NCI-H345 treated with DMSO at 0.1 percent for 48 hours (cell line): ENCODE results near the gene OR8A1.

Source experiments
- DNase-seq: peaks from one replicate; lab custom pipeline; 2025; ENCODE audit not compliant: unreplicated experiment; lab: John Stamatoyannopoulos, UW

OR8A1 gene

GRCh38 chr11:124569697-124570096, at the start of gene OR8A1:
TSS of gene OR8A1 (plus strand) at chr11:124569997. CDS start at chr11:124570120, 123 bp downstream.
- no peak for DNase-seq

- no peak for DNase-seq
These were observed 49.3 kb upstream of the OR8A1 start for GRCh38 chr11:124520550-124520854.

GRCh38 chr11:124533626-124534025, 36.2 kb upstream of the OR8A1 start:
- no peak for DNase-seq

- DNase-seq, result no peak
These were observed 35.7 kb upstream of the OR8A1 start for GRCh38 chr11:124534051-124534450.

GRCh38 chr11:124535552-124536232, 34.1 kb upstream of the OR8A1 start:
- DNase-seq, result no peak

- no peak for DNase-seq
These were observed 33.3 kb upstream of the OR8A1 start for GRCh38 chr11:124536520-124536919.

- DNase-seq, result no peak
These were observed 31.8 kb upstream of the OR8A1 start for GRCh38 chr11:124538019-124538418.

GRCh38 chr11:124541204-124541603, 28.6 kb upstream of the OR8A1 start:
- DNase-seq, result no peak

GRCh38 chr11:124543145-124543544, 26.7 kb upstream of the OR8A1 start:
- DNase-seq, result no peak

GRCh38 chr11:124543554-124543953, 26.2 kb upstream of the OR8A1 start, which contains the start of gene OR8B12:
TSS of gene OR8B12 (minus strand) at chr11:124543654. CDS start at chr11:124543654, 0 bp downstream.
- no peak for DNase-seq

- DNase-seq, result no peak
These were observed 18.6 kb upstream of the OR8A1 start for GRCh38 chr11:124551189-124551588.

GRCh38 chr11:124551987-124552386, 17.8 kb upstream of the OR8A1 start:
- DNase-seq, result no peak

GRCh38 chr11:124556828-124557227, 13.0 kb upstream of the OR8A1 start:
- no peak for DNase-seq

- no peak for DNase-seq
These were observed 363 bp downstream of the OR8A1 start for GRCh38 chr11:124570160-124570559.

GRCh38 chr11:124577716-124578427, 8.1 kb downstream of the OR8A1 start:
- DNase-seq, result no peak

- no peak for DNase-seq
These were observed 9.0 kb downstream of the OR8A1 start for GRCh38 chr11:124578761-124579160.

- no peak for DNase-seq
These were observed 12.0 kb downstream of the OR8A1 start for GRCh38 chr11:124581817-124582216.

- no peak for DNase-seq
These were observed 12.8 kb downstream of the OR8A1 start for GRCh38 chr11:124582565-124582964.

GRCh38 chr11:124583781-124584180, 14.0 kb downstream of the OR8A1 start:
- no peak for DNase-seq

GRCh38 chr11:124584681-124585372, 15.0 kb downstream of the OR8A1 start:
- DNase-seq, result no peak

GRCh38 chr11:124586238-124586860, 16.6 kb downstream of the OR8A1 start:
- DNase-seq, result peak; percentile 12

GRCh38 chr11:124591430-124591829, 21.6 kb downstream of the OR8A1 start:
- no peak for DNase-seq
